Fibroblast of lung (primary cell): ENCODE measurements around the gene KLHL5. TPM values are rescaled to one million over a fixed set of nuclear protein-coding genes. Genes with fewer than 3 reads are reported as not detected.

Experiments used
- DNase-seq, 2 donors: peaks; one replicate each; pipeline versions ENCODE4 v3.0.0 to v3.0.0-alpha.2; 2010; ENCODE audit warnings: low read depth in 2 of 2
- H2AFZ ChIP-seq: 2 replicates; pipeline ENCODE4 v1.5.1; 2012; ENCODE audit warnings: low read length, control low read depth, inconsistent platforms
- H3K27ac ChIP-seq: 2 replicates; pipeline ENCODE4 v1.5.1; 2011; ENCODE audit warnings: low read length, control low read depth; ENCODE audit not compliant: insufficient read depth
- H3K27me3 ChIP-seq: 2 replicates; pipeline ENCODE4 v1.5.1; 2011; ENCODE audit warnings: mild to moderate bottlenecking, low read length; ENCODE audit not compliant: control insufficient read depth, insufficient read depth
- H3K36me3 ChIP-seq: 2 replicates; pipeline ENCODE4 v1.5.1; 2011; ENCODE audit warnings: low read length; ENCODE audit not compliant: control insufficient read depth, insufficient read depth
- H3K4me1 ChIP-seq: 2 replicates; pipeline ENCODE4 v1.5.1; 2011; ENCODE audit warnings: low read length; ENCODE audit not compliant: control insufficient read depth, insufficient read depth; ENCODE audit errors: extremely low read depth
- H3K4me2 ChIP-seq: 2 replicates; pipeline ENCODE4 v1.5.1; 2011; ENCODE audit warnings: low read length, control low read depth; ENCODE audit not compliant: insufficient read depth; ENCODE audit errors: extremely low read depth
- H3K4me3 ChIP-seq, 4 experiments: fragments of 200-600 bp in 1 of 4; sonication (generic) in 1 of 4; replicated peaks in 1 of 4; 2 replicates each; pipeline ENCODE4 v1.5.1; 2011 to 2016; ENCODE audit warnings: low read length in 4 of 4, low read depth in 3 of 4, mild to moderate bottlenecking in 3 of 4, control low read depth in 2 of 4, inconsistent platforms in 1 of 4, mixed read lengths in 1 of 4; ENCODE audit not compliant: insufficient read depth in 1 of 4; ENCODE audit errors: control extremely low read depth in 1 of 4
- H3K79me2 ChIP-seq: 2 replicates; pipeline ENCODE4 v1.5.1; 2012; ENCODE audit warnings: mild to moderate bottlenecking, low read length, inconsistent platforms; ENCODE audit not compliant: control insufficient read depth, insufficient read depth
- H3K9ac ChIP-seq: 2 replicates; pipeline ENCODE4 v1.5.1; 2011; ENCODE audit warnings: mild to moderate bottlenecking, low read length, control low read depth; ENCODE audit not compliant: insufficient read depth
- H3K9me3 ChIP-seq: 2 replicates; pipeline ENCODE4 v1.5.1; 2012; ENCODE audit warnings: low read depth, low read length; ENCODE audit not compliant: control insufficient read depth, insufficient read depth
- H4K20me1 ChIP-seq: 2 replicates; pipeline ENCODE4 v1.5.1; 2011; ENCODE audit warnings: low read length; ENCODE audit not compliant: control insufficient read depth, insufficient read depth; ENCODE audit errors: extremely low read depth
- EZH2 ChIP-seq: IDR thresholded peaks from 2 replicates; pipeline ENCODE4 v1.5.1; 2012; ENCODE audit warnings: low read length, control low read depth, mild to moderate bottlenecking; ENCODE audit errors: missing control alignments
- polyA plus RNA-seq, 2 donors: library from polyadenylated mRNA; depleted of rRNA in 1 of 2; stranded (reverse) in 1 of 2; unstranded in 1 of 2; fragments of >200 nt; gene quantifications; 2 replicates each; pipeline ENCODE4 v1.2.1, GENCODE V29; 2011 to 2012; ENCODE audit warnings: missing spikeins in 1 of 2
- total RNA-seq: library from RNA; depleted of rRNA; stranded (reverse); fragments of >200 nt; gene quantifications from 2 replicates; pipeline ENCODE4 v1.2.1, GENCODE V29; 2014
- TF ChIP-seq, protein P1 (sequence below), 2 donors: IDR thresholded peaks in 1 of 2; conservative IDR thresholded peaks in 1 of 2; 1 replicate in 1 of 2; 2 replicates in 1 of 2; pipeline ENCODE4 v1.5.1; 2011 to 2012; ENCODE audit warnings: low read length in 2 of 2, control low read depth in 1 of 2, inconsistent platforms in 1 of 2, low read depth in 1 of 2, mild to moderate bottlenecking in 1 of 2

Gene KLHL5
- total and polyA plus RNA-seq, 2 donors (not counting 1 experiment from before 2014, with no cell fraction given), result 88.3 to 120 TPM

DNA sequence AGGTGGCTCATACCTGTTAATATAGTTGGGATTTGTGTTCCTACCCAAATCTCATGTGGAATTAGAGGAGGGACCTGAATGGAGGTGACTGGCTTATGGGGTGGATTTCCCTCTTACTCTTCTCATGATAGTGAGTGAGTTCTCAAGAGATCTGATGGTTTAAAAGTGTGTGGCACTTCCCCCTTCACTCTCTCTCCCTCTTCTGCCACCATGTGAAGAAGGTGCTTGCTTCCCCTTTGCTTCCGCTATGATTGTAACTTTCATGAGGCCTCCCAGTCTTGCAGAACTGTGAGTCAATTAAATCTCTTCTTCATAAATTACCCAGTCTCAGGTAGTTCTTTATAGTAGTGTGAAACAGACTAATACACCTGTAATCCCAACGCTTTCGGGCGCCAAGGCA lies 92.0 kb downstream of the KLHL5 start:
- no peak overlapping the region for H3K4me3 ChIP-seq
- no peak for TF ChIP-seq EZH2
- TF ChIP-seq, protein P1, sequence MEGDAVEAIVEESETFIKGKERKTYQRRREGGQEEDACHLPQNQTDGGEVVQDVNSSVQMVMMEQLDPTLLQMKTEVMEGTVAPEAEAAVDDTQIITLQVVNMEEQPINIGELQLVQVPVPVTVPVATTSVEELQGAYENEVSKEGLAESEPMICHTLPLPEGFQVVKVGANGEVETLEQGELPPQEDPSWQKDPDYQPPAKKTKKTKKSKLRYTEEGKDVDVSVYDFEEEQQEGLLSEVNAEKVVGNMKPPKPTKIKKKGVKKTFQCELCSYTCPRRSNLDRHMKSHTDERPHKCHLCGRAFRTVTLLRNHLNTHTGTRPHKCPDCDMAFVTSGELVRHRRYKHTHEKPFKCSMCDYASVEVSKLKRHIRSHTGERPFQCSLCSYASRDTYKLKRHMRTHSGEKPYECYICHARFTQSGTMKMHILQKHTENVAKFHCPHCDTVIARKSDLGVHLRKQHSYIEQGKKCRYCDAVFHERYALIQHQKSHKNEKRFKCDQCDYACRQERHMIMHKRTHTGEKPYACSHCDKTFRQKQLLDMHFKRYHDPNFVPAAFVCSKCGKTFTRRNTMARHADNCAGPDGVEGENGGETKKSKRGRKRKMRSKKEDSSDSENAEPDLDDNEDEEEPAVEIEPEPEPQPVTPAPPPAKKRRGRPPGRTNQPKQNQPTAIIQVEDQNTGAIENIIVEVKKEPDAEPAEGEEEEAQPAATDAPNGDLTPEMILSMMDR (conservative IDR thresholded peaks at IDR 0.05 in 1 of 2, IDR thresholded peaks at IDR 0.05 in 1 of 2; ENCODE audit: low read depth in 1 of 2, low read length in 2 of 2), result no peak
- H4K20me1 ChIP-seq, result no peaks in the 10 kb centered on the region
- no peaks in the 10 kb centered on the region for H3K36me3 ChIP-seq
- no peaks in the 10 kb centered on the region for H3K27me3 ChIP-seq
- H3K79me2 ChIP-seq, result no peaks in the 10 kb centered on the region
- DNase-seq, result no peak
- no peak overlapping the region for H2AFZ ChIP-seq
- H3K4me1 ChIP-seq, result no peaks in the 10 kb centered on the region
- no peak overlapping the region for H3K4me2 ChIP-seq
- no peak overlapping the region for H3K9ac ChIP-seq
- no peak overlapping the region for H3K27ac ChIP-seq
- no peaks in the 10 kb centered on the region for H3K9me3 ChIP-seq

DNA sequence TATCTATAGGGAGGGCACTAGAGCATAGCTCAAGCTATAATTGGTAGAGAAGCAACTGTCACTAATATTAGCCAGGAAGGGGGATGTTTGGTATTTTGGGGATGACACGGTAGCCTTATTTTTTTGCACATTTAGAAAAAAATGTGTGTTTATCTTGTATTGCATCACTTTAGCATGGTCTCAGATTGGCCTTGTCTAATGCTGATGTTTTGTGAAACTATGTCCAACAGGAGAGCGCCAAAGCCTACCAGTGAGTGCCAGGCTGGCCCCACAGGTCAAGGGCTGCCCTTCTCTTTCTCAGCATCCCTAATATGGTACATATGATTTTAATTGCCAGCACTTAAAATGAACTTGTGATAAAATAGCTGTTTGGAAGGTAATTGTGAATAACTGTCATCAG lies 95.5 kb downstream of the KLHL5 start:
- Histone ChIP-seq H3K79me2 (no peaks in the 10 kb centered on the region), H4K20me1 (no peaks in the 10 kb centered on the region), H2AFZ (no peak overlapping the region), H3K4me3 (no peak overlapping the region), H3K36me3 (no peaks in the 10 kb centered on the region), H3K27me3 (no peaks in the 10 kb centered on the region), H3K27ac (no peak overlapping the region), H3K9me3 (no peaks in the 10 kb centered on the region), H3K4me1 (no peaks in the 10 kb centered on the region), H3K4me2 (no peak overlapping the region), H3K9ac (no peak overlapping the region)
- DNase-seq, result no peak
- TF ChIP-seq, protein P1 (conservative IDR thresholded peaks at IDR 0.05 in 1 of 2, IDR thresholded peaks at IDR 0.05 in 1 of 2; ENCODE audit: low read depth in 1 of 2, low read length in 2 of 2), result no peak
- no peak for TF ChIP-seq EZH2

DNA sequence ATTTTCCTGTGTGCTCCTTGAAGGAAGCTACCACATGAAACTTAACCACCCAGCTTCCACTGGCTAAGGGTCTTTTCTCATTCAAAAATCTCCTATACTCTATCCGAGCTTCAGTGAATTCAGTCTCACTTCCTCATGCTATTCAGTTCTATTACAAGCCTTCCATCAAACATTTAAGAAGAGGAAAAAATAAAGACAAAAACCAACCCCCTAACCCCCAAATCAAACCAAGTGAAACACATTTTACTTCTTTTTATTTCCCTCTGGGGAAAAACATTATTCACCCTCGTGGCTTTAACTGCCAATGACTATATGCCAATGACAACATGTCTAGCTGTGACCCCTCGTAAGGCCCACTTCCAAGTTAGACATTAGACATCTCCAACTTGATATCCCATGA lies 104.1 kb downstream of the KLHL5 start:
- Histone ChIP-seq H3K9ac (no peak overlapping the region), H3K4me1 (no peaks in the 10 kb centered on the region), H2AFZ (no peak overlapping the region), H3K79me2 (no peaks in the 10 kb centered on the region), H3K9me3 (no peaks in the 10 kb centered on the region), H4K20me1 (no peaks in the 10 kb centered on the region), H3K4me3 (no peak overlapping the region), H3K36me3 (no peaks in the 10 kb centered on the region), H3K27ac (no peak overlapping the region), H3K27me3 (no peaks in the 10 kb centered on the region), H3K4me2 (no peak overlapping the region)
- TF ChIP-seq EZH2, result no peak
- TF ChIP-seq, protein P1 (conservative IDR thresholded peaks at IDR 0.05 in 1 of 2, IDR thresholded peaks at IDR 0.05 in 1 of 2; ENCODE audit: low read depth in 1 of 2, low read length in 2 of 2), result no peak
- DNase-seq, result no peak
